NCI-H82 treated with DMSO at 0.1 percent for 48 hours (cell line): ENCODE data around the gene GET4.

Experiments used
- DNase-seq: peaks from one replicate; lab custom pipeline; 2025; ENCODE audit not compliant: unreplicated experiment; lab: John Stamatoyannopoulos, UW

The GET4 gene

DNA sequence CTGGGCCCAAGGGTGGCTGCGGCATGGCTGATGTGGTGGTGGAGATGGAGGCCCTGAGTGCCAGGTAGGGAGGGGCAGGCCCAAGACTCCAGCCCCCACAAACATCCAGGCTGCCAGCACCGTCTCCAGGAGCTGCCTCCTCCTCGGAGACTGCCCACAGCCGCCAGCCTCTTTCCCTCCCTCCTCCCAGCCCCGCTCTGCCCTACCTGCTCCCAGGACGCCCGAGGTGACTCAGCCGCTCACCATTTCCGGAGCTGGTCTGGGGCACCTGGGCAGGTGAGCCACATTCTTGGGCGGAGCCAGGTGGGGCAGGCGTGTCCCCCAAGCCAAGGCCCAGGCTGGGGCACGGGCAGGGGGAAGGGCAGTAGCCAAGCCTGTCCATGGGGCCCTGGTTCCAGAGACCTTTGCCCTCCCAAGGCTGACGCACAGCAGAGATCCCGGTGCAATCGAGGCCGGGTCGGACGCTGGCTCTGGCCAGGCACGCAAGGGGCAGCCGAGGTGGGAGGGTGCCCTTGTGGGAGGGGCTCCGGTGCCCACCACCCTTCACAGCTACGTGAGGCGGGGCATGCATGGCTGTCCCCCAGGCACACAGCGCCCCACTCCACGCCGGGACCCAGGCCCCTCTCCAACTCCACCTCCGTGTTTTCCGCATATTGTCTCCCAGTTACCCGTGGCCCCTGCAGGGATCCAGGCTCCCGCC is 69.4 kb downstream of the GET4 start:
- no peak for DNase-seq
